Measurements from ENCODE around the gene MRPS18B.
"Not testable (repeated sequence)": the region's sequence is repeated elsewhere in the genome, so short reads cannot be mapped to it uniquely, and the experiment has no call there.

Gene MRPS18B

GRCh38 chr6:30641048-30641447, 23.4 kb downstream of the MRPS18B start:
- DNase-seq (ENCODE audit: low read depth) = no peak

- DNase-seq (ENCODE audit: low read depth) = no peak
Measured at GRCh38 chr6:30643656-30644055, 26.0 kb downstream of the MRPS18B start.

- no peak for DNase-seq (ENCODE audit: low read depth)
Measured at GRCh38 chr6:30644769-30645168, 27.1 kb downstream of the MRPS18B start.

GRCh38 chr6:30645989-30646388, 28.3 kb downstream of the MRPS18B start:
- DNase-seq (ENCODE audit: low read depth) = no peak

GRCh38 chr6:30646450-30647241, 29.0 kb downstream of the MRPS18B start, which contains the start of gene C6orf136:
C6orf136 (plus strand) TSS chr6:30647133; CDS start chr6:30647232, 99 bp downstream.
- peak; percentile 84 for DNase-seq (ENCODE audit: low read depth)

- DNase-seq (ENCODE audit: low read depth) = peak; percentile 10
Measured at GRCh38 chr6:30647242-30648116, 29.8 kb downstream of the MRPS18B start.

- DNase-seq (ENCODE audit: low read depth) = no peak
Measured at GRCh38 chr6:30651143-30651542, 33.5 kb downstream of the MRPS18B start.

GRCh38 chr6:30654798-30655742, 37.4 kb downstream of the MRPS18B start:
- no peak for DNase-seq (ENCODE audit: low read depth)

GRCh38 chr6:30655743-30656094, 38.1 kb downstream of the MRPS18B start:
- DNase-seq (ENCODE audit: low read depth) = no peak

GRCh38 chr6:30656513-30656912, 38.9 kb downstream of the MRPS18B start:
- DNase-seq (ENCODE audit: low read depth) = no peak

- peak; percentile 51 for DNase-seq (ENCODE audit: low read depth)
Measured at GRCh38 chr6:30657454-30657853, 39.8 kb downstream of the MRPS18B start.

- not testable (repeated sequence) for DNase-seq (ENCODE audit: low read depth)
Measured at GRCh38 chr6:30657922-30658321, 40.3 kb downstream of the MRPS18B start.

GRCh38 chr6:30664994-30665767, 47.5 kb downstream of the MRPS18B start:
- no peak for DNase-seq (ENCODE audit: low read depth)

- not testable (repeated sequence) for DNase-seq (ENCODE audit: low read depth)
Measured at GRCh38 chr6:30666300-30666699, 48.7 kb downstream of the MRPS18B start.

GRCh38 chr6:30670760-30671527, 53.3 kb downstream of the MRPS18B start:
- no peak for DNase-seq (ENCODE audit: low read depth)

GRCh38 chr6:30672445-30673253, 55.0 kb downstream of the MRPS18B start, which contains the start of gene DHX16:
DHX16 (minus strand) TSS chr6:30673006; CDS start chr6:30672841, 165 bp downstream.
- DNase-seq (ENCODE audit: low read depth) = peak; percentile 98

Data from amniotic epithelial cell (primary cell).